ENCODE data around the gene MYO1D. TPM values are rescaled to one million over a fixed set of nuclear protein-coding genes. Genes with fewer than 3 reads are reported as not detected.

MYO1D gene
- total RNA-seq, 6 donors from 2014 or later = 63.0 to 139 (median 91.9) TPM

DNA sequence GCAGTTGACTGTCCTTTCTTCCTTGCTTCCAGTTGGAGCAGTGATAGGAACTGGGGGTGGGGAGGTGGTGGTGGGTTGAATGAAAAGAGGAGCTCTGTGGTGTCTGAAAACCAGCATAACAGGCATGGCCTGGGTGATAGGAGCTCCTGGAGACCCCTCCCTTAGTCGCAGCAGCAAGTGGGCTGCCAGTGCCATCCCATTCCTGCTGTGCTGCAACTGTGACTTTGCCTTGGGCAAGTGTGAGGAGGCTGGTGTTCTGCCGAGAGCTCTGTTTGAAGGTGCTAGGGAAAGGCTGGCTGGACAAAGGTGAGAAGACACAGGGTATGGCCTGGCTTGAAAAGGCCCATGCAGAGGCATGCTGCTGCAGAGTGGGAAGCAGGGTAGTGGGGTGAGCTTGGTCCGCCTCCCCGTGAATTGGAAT lies 392.9 kb downstream of the MYO1D start:
- Histone ChIP-seq H3K4me3 (no peak overlapping the region), H3K27ac (peak overlapping the region in 2 of 4 donors; percentile 0 to 49), H3K36me3 (peaks cover 8 to 36% (median 31%) of the 10 kb centered on the region in 4 donors), H3K27me3 (no peaks in the 10 kb centered on the region), H3K4me1 (peaks cover 14 to 25% (median 18%) of the 10 kb centered on the region in 4 donors), H3K9me3 (no peaks in the 10 kb centered on the region)
- ATAC-seq (ENCODE audit: low FRiP score in 2 of 2) = no peak
- DNase-seq = no peak
- TF ChIP-seq POLR2A (IDR thresholded peaks at IDR 0.05) = no peak
- no peak for TF ChIP-seq CTCF (IDR thresholded peaks at IDR 0.05)
- no peak for TF ChIP-seq POLR2AphosphoS5 (IDR thresholded peaks at IDR 0.05)
- no peak for TF ChIP-seq EP300 (IDR thresholded peaks at IDR 0.05)
- WGBS, 2 donors = 87 to 94% methylated on average over 4 of the region's 4 CpGs

DNA sequence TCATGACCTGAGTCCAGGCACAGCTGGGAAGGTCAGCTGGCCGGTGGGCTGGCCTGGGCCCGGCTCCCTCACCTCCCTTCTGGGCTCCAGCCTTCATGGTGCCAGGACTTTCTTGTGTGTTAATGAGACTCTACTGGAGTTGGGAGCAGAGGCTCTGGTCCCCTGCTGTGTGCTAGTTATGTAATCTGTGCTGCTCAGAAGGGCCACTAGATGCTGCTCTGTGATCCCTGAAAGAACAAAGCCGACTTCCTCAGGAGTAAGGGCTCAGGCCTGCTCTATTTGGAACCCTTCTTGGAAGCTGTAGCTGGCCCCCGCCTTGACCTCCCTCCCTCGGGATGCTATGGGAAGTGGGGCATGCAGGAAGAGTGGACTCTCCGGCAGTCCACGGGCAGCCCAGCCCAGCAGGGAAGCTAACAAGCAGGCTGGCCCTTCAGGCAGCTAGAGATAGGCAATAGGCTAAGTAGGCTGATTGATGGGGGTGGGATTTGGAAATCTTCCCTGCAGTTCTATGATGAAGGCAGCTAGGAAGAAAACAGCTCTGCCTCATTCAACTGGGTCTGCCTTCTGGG lies 393.4 kb downstream of the MYO1D start:
- Histone ChIP-seq H3K27me3 (no peaks in the 10 kb centered on the region), H3K4me1 (peaks cover 14 to 24% (median 18%) of the 10 kb centered on the region in 4 donors), H3K36me3 (peaks cover 10 to 41% (median 36%) of the 10 kb centered on the region in 4 donors), H3K27ac (peak overlapping the region in 3 of 4 donors; percentile 0 to 57 (median 35)), H3K4me3 (no peak overlapping the region), H3K9me3 (no peaks in the 10 kb centered on the region)
- DNase-seq (peak in 1 of 2 donors; percentile 65), ATAC-seq (ENCODE audit: low FRiP score in 2 of 2) (peak; percentile 61 to 62)
- TF ChIP-seq POLR2A (IDR thresholded peaks at IDR 0.05) = no peak
- no peak for TF ChIP-seq POLR2AphosphoS5 (IDR thresholded peaks at IDR 0.05)
- TF ChIP-seq EP300 (IDR thresholded peaks at IDR 0.05) = no peak
- TF ChIP-seq CTCF (IDR thresholded peaks at IDR 0.05) = peak in 5 of 6 experiments; percentile 20 to 52 (median 45)
- 48 to 58% methylated on average over 2 to 7 of the region's 7 CpGs for WGBS, 2 donors

GRCh38 chr17:32482568-32483320 lies 394.2 kb downstream of the MYO1D start:
- H3K36me3 ChIP-seq = peaks cover 14 to 49% (median 43%) of the 10 kb centered on the region in 4 donors
- 74 to 76% methylated on average over 11 of the region's 11 CpGs for WGBS, 2 donors

DNA sequence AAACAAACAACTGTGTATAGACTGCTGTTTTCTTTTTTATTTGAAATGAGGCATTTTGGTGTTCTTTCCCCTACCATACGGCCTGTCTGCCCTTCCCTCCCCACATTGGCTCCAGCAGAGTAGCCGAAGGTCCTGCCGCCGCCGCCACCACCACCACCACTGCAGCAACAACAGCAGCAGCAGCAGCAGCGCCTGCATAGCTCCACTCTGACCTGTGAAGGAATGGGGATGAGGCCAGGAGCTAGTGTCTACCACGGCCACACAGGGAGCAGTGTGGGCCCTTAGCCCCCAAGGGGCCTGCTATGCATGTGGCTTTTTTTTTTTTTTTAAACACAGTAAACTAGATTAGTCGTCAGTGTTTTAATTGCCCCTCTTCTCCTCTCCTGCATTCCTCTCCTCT lies 395.7 kb downstream of the MYO1D start:
- DNase-seq = peak in 1 of 2 donors; percentile 53
- ATAC-seq (ENCODE audit: low FRiP score in 2 of 2) = no peak
- Histone ChIP-seq H3K4me1 (peaks cover 5 to 10% (median 8%) of the 10 kb centered on the region in 4 donors), H3K4me3 (no peak overlapping the region), H3K9me3 (no peaks in the 10 kb centered on the region), H3K27ac (no peak overlapping the region), H3K36me3 (peaks cover 27 to 64% (median 58%) of the 10 kb centered on the region in 4 donors), H3K27me3 (no peaks in the 10 kb centered on the region)
- WGBS, 2 donors = 89 to 91% methylated on average over 8 of the region's 8 CpGs
- no peak for TF ChIP-seq POLR2AphosphoS5 (IDR thresholded peaks at IDR 0.05)
- TF ChIP-seq POLR2A (IDR thresholded peaks at IDR 0.05) = no peak
- TF ChIP-seq CTCF (IDR thresholded peaks at IDR 0.05) = no peak
- TF ChIP-seq EP300 (IDR thresholded peaks at IDR 0.05) = no peak

More at GRCh38 chr17:32482568-32483320, 394.2 kb downstream of the MYO1D start:
- Histone ChIP-seq H3K27me3 (no peaks in the 10 kb centered on the region), H3K4me3 (no peak overlapping the region), H3K27ac (peak overlapping the region in 2 of 4 donors; percentile 0 to 57), H3K4me1 (peaks cover 10 to 18% (median 14%) of the 10 kb centered on the region in 4 donors), H3K9me3 (no peaks in the 10 kb centered on the region)
- DNase-seq (no peak), ATAC-seq (ENCODE audit: low FRiP score in 2 of 2) (no peak)
- TF ChIP-seq EP300 (IDR thresholded peaks at IDR 0.05) = no peak
- no peak for TF ChIP-seq CTCF (IDR thresholded peaks at IDR 0.05)
- TF ChIP-seq POLR2AphosphoS5 (IDR thresholded peaks at IDR 0.05) = no peak
- no peak for TF ChIP-seq POLR2A (IDR thresholded peaks at IDR 0.05)
